GM23338 (cell line): Measurements from ENCODE around the gene NOSTRIN.
"Not testable (repeated sequence)": the region's sequence is repeated elsewhere in the genome, so short reads cannot be mapped to it uniquely, and the experiment has no call there.

ENCODE experiments used
- CREB1 ChIP-seq: fragments of 250-450 bp; sonication (Bioruptor Pico); IDR thresholded peaks from 2 replicates; pipeline ENCODE4 v1.5.0; 2020; ENCODE audit warnings: low read depth, mild to moderate bottlenecking, moderate library complexity
- CTCF ChIP-seq, 2 experiments: fragments of 200-600 bp in 1 of 2; sonication (generic) in 1 of 2; conservative IDR thresholded peaks; 2 replicates each; pipeline versions ENCODE4 v1.5.1 to v1.6.1; 2016 to 2017; ENCODE audit warnings: antibody characterized with exemption in 2 of 2, low read depth in 2 of 2, mild to moderate bottlenecking in 2 of 2, moderate library complexity in 1 of 2
- EZH2 ChIP-seq: fragments of 200-600 bp; sonication (generic); IDR thresholded peaks from one replicate; pipeline ENCODE4 v1.8.0; 2017; ENCODE audit warnings: antibody characterized with exemption, mild to moderate bottlenecking, low read depth; ENCODE audit not compliant: unreplicated experiment
- EZH2phosphoT487 ChIP-seq: fragments of 200-600 bp; sonication (generic); IDR thresholded peaks from one replicate; pipeline ENCODE4 v1.8.1; 2018; ENCODE audit warnings: antibody characterized with exemption; ENCODE audit not compliant: unreplicated experiment
- JUNB ChIP-seq: IDR thresholded peaks from one replicate; pipeline ENCODE4 v1.6.1; 2016; ENCODE audit warnings: antibody characterized with exemption; ENCODE audit not compliant: unreplicated experiment
- POLR2AphosphoS5 ChIP-seq: IDR thresholded peaks from 2 replicates; pipeline ENCODE4 v1.6.1; 2016; ENCODE audit warnings: antibody characterized with exemption, low read depth
- REST ChIP-seq: IDR thresholded peaks from one replicate; pipeline ENCODE4 v1.6.1; 2018; ENCODE audit warnings: antibody characterized with exemption; ENCODE audit not compliant: unreplicated experiment
- ZNF114 ChIP-seq: fragments of 250-450 bp; sonication (Bioruptor Pico); IDR thresholded peaks from 2 replicates; pipeline ENCODE4 v1.5.0; 2020; ENCODE audit warnings: mild to moderate bottlenecking, moderate library complexity
- ZNF331 ChIP-seq: fragments of 250-450 bp; sonication (Bioruptor Pico); IDR thresholded peaks from 2 replicates; pipeline ENCODE4 v1.5.0; 2020; ENCODE audit warnings: low read depth, mild to moderate bottlenecking, moderate library complexity

GRCh38 chr2:168768357-168768756 is 34.1 kb upstream of the NOSTRIN start:
- TF ChIP-seq CTCF (conservative IDR thresholded peaks at IDR 0.05; ENCODE audit: low read depth in 2 of 2); REST; ZNF331 (CRISPR knock-in tag); JUNB; CREB1 (CRISPR knock-in tag); EZH2; ZNF114 (CRISPR knock-in tag); EZH2phosphoT487; POLR2AphosphoS5: not testable (repeated sequence)
